GM23248 (cell line): Measurements from ENCODE around the gene ARHGAP44. TPM values are rescaled to one million over a fixed set of nuclear protein-coding genes. Genes with fewer than 3 reads are reported as not detected.

Experiments used
- DNase-seq: peaks from one replicate; pipeline ENCODE4 v3.0.0-alpha.2; 2015
- H2AFZ ChIP-seq: fragments of 200-600 bp; sonication (generic); 2 replicates; pipeline ENCODE4 v1.6.1; 2016; ENCODE audit warnings: antibody characterized with exemption
- H3F3A ChIP-seq: fragments of 200-600 bp; sonication (generic); 2 replicates; pipeline ENCODE4 v1.6.1; 2016; ENCODE audit warnings: mild to moderate bottlenecking, antibody characterized with exemption, mixed run types; ENCODE audit not compliant: insufficient read depth
- H3K27ac ChIP-seq: fragments of 200-600 bp; sonication (generic); 2 replicates; pipeline ENCODE4 v1.5.1; 2016; ENCODE audit warnings: mild to moderate bottlenecking
- H3K27me3 ChIP-seq: fragments of 200-600 bp; sonication (generic); replicated peaks from 2 replicates; pipeline ENCODE4 v1.6.1; 2016; ENCODE audit warnings: mild to moderate bottlenecking; ENCODE audit not compliant: insufficient read depth
- H3K36me3 ChIP-seq: fragments of 200-600 bp; sonication (generic); 2 replicates; pipeline ENCODE4 v1.6.1; 2016; ENCODE audit warnings: low read depth, mild to moderate bottlenecking
- H3K4me1 ChIP-seq: fragments of 200-600 bp; sonication (generic); 2 replicates; pipeline ENCODE4 v1.6.1; 2016; ENCODE audit warnings: mild to moderate bottlenecking; ENCODE audit not compliant: insufficient read depth
- H3K4me2 ChIP-seq: fragments of 200-600 bp; sonication (generic); one replicate; pipeline ENCODE4 v1.6.1; 2016; ENCODE audit warnings: mild to moderate bottlenecking; ENCODE audit not compliant: unreplicated experiment
- H3K4me3 ChIP-seq: fragments of 200-600 bp; sonication (generic); 2 replicates; pipeline ENCODE4 v1.5.1; 2016; ENCODE audit warnings: mild to moderate bottlenecking
- H3K79me2 ChIP-seq: fragments of 200-600 bp; sonication (generic); 2 replicates; pipeline ENCODE4 v1.6.1; 2016; ENCODE audit warnings: mild to moderate bottlenecking; ENCODE audit not compliant: insufficient read depth
- H3K9ac ChIP-seq: fragments of 200-600 bp; sonication (generic); 2 replicates; pipeline ENCODE4 v1.6.1; 2016; ENCODE audit warnings: mild to moderate bottlenecking
- H3K9me2 ChIP-seq: fragments of 200-600 bp; sonication (generic); 2 replicates; pipeline ENCODE4 v1.6.1; 2016; ENCODE audit warnings: mixed run types, mild to moderate bottlenecking, moderate library complexity; ENCODE audit not compliant: insufficient read depth
- H3K9me3 ChIP-seq: fragments of 200-600 bp; sonication (generic); one replicate; pipeline ENCODE4 v1.6.1; 2017; ENCODE audit warnings: low read depth
- H4K20me1 ChIP-seq: fragments of 200-600 bp; sonication (generic); 2 replicates; pipeline ENCODE4 v1.6.0; 2016; ENCODE audit not compliant: insufficient read depth
- EZH2 ChIP-seq: fragments of 200-600 bp; sonication (generic); IDR thresholded peaks from 2 replicates; pipeline ENCODE4 v1.6.1; 2018; ENCODE audit warnings: antibody characterized with exemption, mild to moderate bottlenecking; ENCODE audit not compliant: insufficient read depth, poor library complexity, severe bottlenecking
- EZH2phosphoT487 ChIP-seq: fragments of 200-600 bp; sonication (generic); IDR thresholded peaks from 2 replicates; pipeline ENCODE4 v1.6.1; 2018; ENCODE audit warnings: antibody characterized with exemption, moderate library complexity, mild to moderate bottlenecking, low read depth; ENCODE audit not compliant: insufficient read depth
- WGBS, 2 experiments: methylation state at CpG; one replicate each; pipeline ENCODE4 v1.1.6; 2015 to 2017; ENCODE audit warnings: low lambda C conversion rate in 2 of 2, low coverage in 1 of 2; ENCODE audit errors: missing lambda C conversion rate in 2 of 2; 5-methylcytosine and 5-hydroxymethylcytosine counted together
- in situ Hi-C: fragments of 300-500 bp; cut with MboI; formaldehyde crosslinking; loops from 2 replicates; pipeline ENCODE4 v1.15.0; 2020
- polyA plus RNA-seq: library from polyadenylated mRNA; unstranded; fragments of >200 nt; fragmentation: Nextera tagmentation; extraction: Ambion mirVana; gene quantifications from 2 replicates; pipeline ENCODE4 v1.2.1, GENCODE V29; 2016
- total RNA-seq: library from RNA; depleted of rRNA; stranded (reverse); fragments of >200 nt; shearing (Covaris generic); gene quantifications from 2 replicates; pipeline ENCODE4 v1.2.3, GENCODE V29; 2014

The ARHGAP44 gene
- total and polyA plus RNA-seq, 2 experiments from 2014 or later, result 0.11 to 0.33 TPM

GRCh38 chr17:12856416-12856815 lies 67.1 kb downstream of the ARHGAP44 start:
- TF ChIP-seq EZH2, result no peak
- no peak for TF ChIP-seq EZH2phosphoT487
- Histone ChIP-seq H2AFZ (no peak overlapping the region), H3K9me2 (no peaks in the 10 kb centered on the region), H4K20me1 (no peaks in the 10 kb centered on the region), H3F3A (no peaks in the 10 kb centered on the region), H3K27ac (no peak overlapping the region), H3K4me2 (no peak overlapping the region), H3K36me3 (no peaks in the 10 kb centered on the region), H3K79me2 (no peaks in the 10 kb centered on the region), H3K9ac (no peak overlapping the region), H3K9me3 (no peaks in the 10 kb centered on the region), H3K27me3 (no peaks in the 10 kb centered on the region), H3K4me1 (no peaks in the 10 kb centered on the region), H3K4me3 (no peak overlapping the region)
- in situ Hi-C loops, result no loop called here
- no peak for DNase-seq
- WGBS, 2 experiments, result 31 to 36% methylated on average over 3 of the region's 3 CpGs

GRCh38 chr17:12857592-12857991 lies 68.3 kb downstream of the ARHGAP44 start:
- H3K9me2 ChIP-seq, result no peaks in the 10 kb centered on the region
- no peak for DNase-seq
- H3K9ac ChIP-seq, result no peak overlapping the region
- no peak overlapping the region for H3K4me2 ChIP-seq
- no peaks in the 10 kb centered on the region for H3F3A ChIP-seq
- WGBS, 2 experiments, result 26 to 32% methylated on average over 2 of the region's 2 CpGs
- H3K4me1 ChIP-seq, result no peaks in the 10 kb centered on the region
- no peak overlapping the region for H3K27ac ChIP-seq
- no peak for TF ChIP-seq EZH2
- TF ChIP-seq EZH2phosphoT487, result no peak
- no peaks in the 10 kb centered on the region for H3K79me2 ChIP-seq
- H3K27me3 ChIP-seq, result no peaks in the 10 kb centered on the region
- no peaks in the 10 kb centered on the region for H3K9me3 ChIP-seq
- in situ Hi-C loops, result no loop called here
- no peak overlapping the region for H3K4me3 ChIP-seq
- H4K20me1 ChIP-seq, result no peaks in the 10 kb centered on the region
- H3K36me3 ChIP-seq, result no peaks in the 10 kb centered on the region
- H2AFZ ChIP-seq, result no peak overlapping the region

GRCh38 chr17:12859520-12859919 lies 70.2 kb downstream of the ARHGAP44 start:
- no peaks in the 10 kb centered on the region for H4K20me1 ChIP-seq
- H3K36me3 ChIP-seq, result no peaks in the 10 kb centered on the region
- in situ Hi-C loops, result no loop called here
- no peaks in the 10 kb centered on the region for H3K9me2 ChIP-seq
- TF ChIP-seq EZH2phosphoT487, result no peak
- no peak for TF ChIP-seq EZH2
- no peak overlapping the region for H3K9ac ChIP-seq
- WGBS, 2 experiments, result 49 to 64% methylated on average over 9 of the region's 9 CpGs
- no peak overlapping the region for H2AFZ ChIP-seq
- no peak overlapping the region for H3K27ac ChIP-seq
- DNase-seq, result no peak
- H3F3A ChIP-seq, result no peaks in the 10 kb centered on the region
- H3K4me2 ChIP-seq, result no peak overlapping the region
- H3K4me1 ChIP-seq, result no peaks in the 10 kb centered on the region
- H3K27me3 ChIP-seq, result no peaks in the 10 kb centered on the region
- H3K9me3 ChIP-seq, result no peaks in the 10 kb centered on the region
- no peak overlapping the region for H3K4me3 ChIP-seq
- no peaks in the 10 kb centered on the region for H3K79me2 ChIP-seq

GRCh38 chr17:12865769-12866168 lies 76.5 kb downstream of the ARHGAP44 start:
- in situ Hi-C loops, result no loop called here
- no peak overlapping the region for H3K4me3 ChIP-seq
- no peak for TF ChIP-seq EZH2
- no peak for TF ChIP-seq EZH2phosphoT487
- no peaks in the 10 kb centered on the region for H3K36me3 ChIP-seq
- H3K9ac ChIP-seq, result no peak overlapping the region
- H3K4me2 ChIP-seq, result no peak overlapping the region
- H3K9me2 ChIP-seq, result no peaks in the 10 kb centered on the region
- DNase-seq, result no peak
- no peaks in the 10 kb centered on the region for H3K9me3 ChIP-seq
- no peak overlapping the region for H2AFZ ChIP-seq
- no peaks in the 10 kb centered on the region for H3K27me3 ChIP-seq
- H4K20me1 ChIP-seq, result no peaks in the 10 kb centered on the region
- 39 to 60% methylated on average over 3 of the region's 3 CpGs for WGBS, 2 experiments
- no peak overlapping the region for H3K27ac ChIP-seq
- no peaks in the 10 kb centered on the region for H3F3A ChIP-seq
- no peaks in the 10 kb centered on the region for H3K4me1 ChIP-seq
- H3K79me2 ChIP-seq, result no peaks in the 10 kb centered on the region

- Histone ChIP-seq H2AFZ (no peak overlapping the region), H3F3A (no peaks in the 10 kb centered on the region), H4K20me1 (no peaks in the 10 kb centered on the region), H3K4me2 (no peak overlapping the region), H3K36me3 (no peaks in the 10 kb centered on the region), H3K4me3 (no peak overlapping the region), H3K27ac (no peak overlapping the region), H3K79me2 (no peaks in the 10 kb centered on the region), H3K9me3 (no peaks in the 10 kb centered on the region), H3K27me3 (no peaks in the 10 kb centered on the region), H3K9me2 (no peaks in the 10 kb centered on the region), H3K9ac (no peak overlapping the region), H3K4me1 (no peaks in the 10 kb centered on the region)
- in situ Hi-C loops, result no loop called here
- no peak for DNase-seq
- no peak for TF ChIP-seq EZH2
- no peak for TF ChIP-seq EZH2phosphoT487
- 13% methylated on average over 4 of the region's 4 CpGs for WGBS, 2 experiments
Observed at GRCh38 chr17:12866244-12866643, 76.9 kb downstream of the ARHGAP44 start.
